COLO668 (cell line): ENCODE results near the gene ODF2.
"Not testable (repeated sequence)": the region's sequence is repeated elsewhere in the genome, so short reads cannot be mapped to it uniquely, and the experiment has no call there.

Experiments
- DNase-seq: peaks from one replicate; lab custom pipeline; 2025; ENCODE audit not compliant: unreplicated experiment; lab: John Stamatoyannopoulos, UW

The ODF2 gene

DNA sequence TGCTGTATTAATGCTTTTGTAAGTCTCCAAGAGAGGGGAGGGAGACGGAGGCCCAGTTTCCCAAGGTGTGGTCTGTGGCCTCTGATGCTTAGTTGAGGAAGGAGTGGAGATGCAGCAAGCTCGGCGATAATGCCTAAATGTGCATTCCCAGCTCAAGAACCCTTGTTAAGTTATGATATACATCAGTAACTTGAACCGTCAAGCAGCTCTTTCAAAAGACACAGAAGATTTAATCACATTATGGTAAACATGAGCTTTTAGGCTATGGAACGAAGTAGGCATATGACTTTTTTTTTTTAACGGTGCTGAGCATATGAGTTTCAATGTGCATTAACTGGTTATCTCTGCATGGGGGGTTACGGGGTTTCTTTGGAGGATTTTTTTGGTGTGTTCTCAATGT lies 26.4 kb downstream of the ODF2 start:
- DNase-seq, result no peak

DNA sequence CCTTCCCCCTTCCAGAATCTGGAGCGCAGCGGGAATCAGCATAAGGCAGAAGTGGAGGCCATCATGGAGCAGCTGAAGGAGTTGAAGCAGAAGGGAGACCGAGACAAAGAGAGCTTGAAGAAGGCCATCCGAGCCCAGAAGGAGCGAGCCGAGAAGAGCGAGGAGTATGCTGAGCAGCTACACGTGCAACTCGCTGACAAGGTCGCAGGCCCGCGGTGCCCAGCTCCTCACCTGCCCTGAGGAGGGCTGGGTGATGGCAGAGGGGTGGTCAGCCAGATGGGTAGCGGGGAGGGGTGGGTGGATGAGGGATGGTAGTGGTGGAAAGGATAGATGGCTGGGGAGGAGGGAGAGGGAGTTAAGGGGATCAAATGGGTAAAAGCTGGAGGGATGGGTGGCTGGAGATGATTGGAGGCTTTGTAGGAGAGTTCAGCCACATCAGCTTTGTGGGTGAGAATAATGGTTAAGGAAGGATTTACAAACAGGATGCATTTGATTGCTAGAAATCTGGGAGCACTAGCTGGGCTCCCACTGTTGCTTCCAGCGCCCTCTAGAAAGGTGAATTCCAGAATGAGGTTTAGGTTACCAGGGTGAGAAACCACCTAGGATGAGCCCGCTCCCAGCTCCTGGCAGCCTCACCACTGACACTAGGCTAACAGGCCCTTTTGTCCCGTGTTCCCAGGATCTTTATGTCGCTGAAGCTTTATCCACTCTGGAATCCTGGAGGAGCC lies 29.0 kb downstream of the ODF2 start:
- no peak for DNase-seq

DNA sequence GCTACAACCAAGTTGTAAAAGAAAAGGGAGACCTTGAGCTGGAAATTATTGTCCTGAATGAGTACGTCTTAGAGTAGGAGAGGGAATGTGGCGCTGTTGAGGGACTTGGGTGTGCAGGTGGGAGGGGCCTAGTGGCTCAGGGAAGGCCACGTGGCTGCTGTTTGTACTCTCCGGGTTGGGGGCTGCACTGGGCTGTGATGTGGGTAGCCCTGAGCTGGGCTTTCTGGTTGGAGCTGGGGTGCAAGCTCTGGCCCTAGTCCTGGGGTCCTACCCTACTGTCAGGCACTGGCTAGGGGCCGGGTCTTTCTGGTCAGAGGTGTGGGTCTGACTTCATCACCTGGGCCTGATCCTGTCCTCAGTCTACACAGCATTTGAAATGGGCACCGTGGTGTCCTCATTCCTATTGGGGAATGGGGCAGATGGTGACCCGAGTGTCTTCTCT lies 29.6 kb downstream of the ODF2 start:
- no peak for DNase-seq

DNA sequence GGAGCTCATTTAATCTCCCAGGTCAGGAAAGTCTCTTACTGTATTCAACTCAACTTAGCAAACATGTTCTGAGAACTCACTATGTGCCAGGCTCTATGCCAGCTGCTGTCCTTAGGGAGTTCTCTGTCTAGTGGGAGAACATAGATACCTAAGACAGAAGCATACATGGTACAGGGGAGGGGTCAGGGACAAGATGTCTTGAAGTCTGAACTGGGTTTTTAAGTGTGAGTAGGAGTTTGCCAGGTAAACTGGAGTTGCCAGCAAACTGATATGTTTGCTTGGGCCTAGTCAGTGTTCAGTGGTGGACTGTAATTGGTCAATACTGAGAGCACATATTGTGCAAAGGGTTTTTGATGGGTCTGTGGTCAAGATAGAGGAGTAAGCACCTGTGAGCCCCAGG lies 30.4 kb downstream of the ODF2 start:
- no peak for DNase-seq

DNA sequence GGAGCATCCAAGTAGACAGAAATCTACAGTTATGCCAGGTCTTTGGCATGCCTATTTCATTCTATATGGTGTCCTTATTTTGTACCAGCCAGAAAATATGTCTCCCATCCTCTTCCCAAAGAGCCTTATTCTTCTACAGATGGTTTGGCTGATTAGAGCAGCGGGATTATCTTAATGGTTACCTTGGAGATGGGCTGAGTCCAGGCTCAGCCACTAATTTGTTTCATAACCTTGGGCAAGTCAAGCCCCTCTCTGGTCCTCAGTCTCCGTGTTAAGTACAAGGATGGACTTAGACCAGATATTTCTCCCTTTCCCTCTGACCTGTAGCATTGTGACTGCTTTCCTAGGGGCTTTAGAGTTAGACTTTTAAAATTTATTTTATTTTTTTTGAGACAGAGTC lies 37.6 kb downstream of the ODF2 start:
- no peak for DNase-seq

DNA sequence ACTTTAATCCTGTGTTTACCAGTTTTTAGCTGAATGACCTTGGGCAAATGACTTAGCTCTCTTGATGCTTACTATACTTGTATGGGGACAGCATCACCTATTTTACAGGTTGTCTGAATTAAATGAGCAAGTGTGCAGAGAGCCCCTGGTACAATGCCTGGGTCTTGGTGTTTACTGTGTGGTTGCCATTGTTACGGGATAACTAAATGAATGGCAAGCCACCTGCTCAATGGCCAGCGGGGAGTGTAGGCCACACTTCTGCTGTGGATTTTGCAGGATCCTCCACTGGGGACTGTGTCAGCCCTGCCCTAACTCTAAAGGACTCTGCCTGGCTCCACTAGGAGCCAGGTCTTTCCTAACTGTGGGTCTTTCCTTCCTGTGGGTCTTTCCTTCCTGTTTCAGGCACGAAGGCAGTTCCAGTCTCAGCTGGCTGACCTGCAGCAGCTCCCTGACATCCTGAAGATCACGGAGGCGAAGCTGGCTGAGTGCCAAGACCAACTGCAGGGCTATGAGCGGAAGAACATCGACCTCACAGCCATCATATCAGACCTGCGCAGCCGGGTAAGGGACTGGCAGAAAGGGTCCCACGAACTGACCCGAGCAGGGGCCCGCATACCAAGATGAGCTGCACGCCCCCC lies 38.4 kb downstream of the ODF2 start:
- peak; percentile 92 for DNase-seq

DNA sequence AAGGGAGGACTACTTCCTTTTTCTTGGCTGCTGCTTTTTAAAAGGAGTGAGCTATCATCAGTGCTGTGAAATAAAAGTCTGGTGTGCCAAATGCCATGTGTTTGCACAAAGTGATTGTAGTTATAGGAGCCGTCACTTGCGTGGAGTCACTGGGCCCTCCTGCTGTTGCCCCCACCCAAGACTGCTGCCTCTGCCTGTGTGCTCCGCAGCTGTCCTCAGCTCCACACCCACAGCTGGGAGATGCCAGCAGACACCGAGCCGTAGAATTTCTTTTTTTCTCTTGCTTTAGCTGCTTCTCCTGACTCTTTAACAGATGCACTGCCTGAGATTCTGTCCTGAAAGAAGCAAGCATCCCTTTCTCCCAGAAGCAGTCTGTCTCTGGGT lies 38.9 kb downstream of the ODF2 start:
- no peak for DNase-seq

DNA sequence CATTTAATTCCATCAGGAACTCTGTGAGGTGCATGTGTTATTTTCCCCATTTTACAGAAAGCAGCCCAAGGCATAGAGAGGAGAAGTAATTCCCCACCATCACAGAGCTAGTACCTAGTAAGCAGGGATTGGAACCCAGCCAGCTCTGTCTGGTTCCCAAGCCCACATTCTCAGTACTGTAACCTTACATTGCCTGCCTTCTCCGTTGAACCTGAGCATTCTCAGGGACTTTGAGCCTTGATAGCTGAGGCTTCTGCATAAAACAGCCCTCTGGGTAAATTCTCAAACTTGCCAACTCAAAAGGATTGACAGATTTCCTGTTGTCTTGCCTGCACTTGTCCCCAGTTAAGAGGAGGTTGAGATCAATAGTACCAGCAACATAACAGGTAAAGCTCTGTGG lies 39.5 kb downstream of the ODF2 start:
- DNase-seq, result no peak

DNA sequence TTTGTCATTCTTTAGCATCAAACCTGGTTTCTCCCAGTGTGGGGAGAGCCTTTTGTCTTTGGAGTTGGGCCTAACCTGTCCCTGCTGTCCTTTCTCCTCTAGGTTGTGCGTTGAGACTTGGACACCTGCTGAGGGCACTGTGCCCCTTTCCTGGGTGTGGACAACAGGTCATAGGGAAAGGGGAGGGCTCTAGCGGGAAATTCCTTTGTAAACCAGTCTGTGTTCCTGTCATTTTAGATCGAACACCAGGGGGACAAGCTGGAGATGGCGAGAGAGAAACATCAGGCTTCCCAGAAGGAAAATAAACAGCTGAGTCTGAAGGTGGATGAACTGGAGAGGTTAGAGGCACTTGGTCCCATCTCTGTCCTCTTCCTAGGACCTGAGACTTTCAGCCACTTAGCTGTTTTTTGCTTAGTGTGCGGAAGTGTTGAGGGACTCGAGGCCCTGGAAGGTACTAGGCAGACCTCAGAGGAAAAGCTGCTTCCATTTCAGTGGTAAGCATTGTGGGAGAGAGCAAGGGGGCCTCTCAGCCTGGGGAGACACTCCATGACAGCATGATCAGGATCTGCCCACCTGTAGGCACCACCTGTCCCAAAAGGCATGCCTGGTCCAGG lies 40.1 kb downstream of the ODF2 start:
- no peak for DNase-seq

DNA sequence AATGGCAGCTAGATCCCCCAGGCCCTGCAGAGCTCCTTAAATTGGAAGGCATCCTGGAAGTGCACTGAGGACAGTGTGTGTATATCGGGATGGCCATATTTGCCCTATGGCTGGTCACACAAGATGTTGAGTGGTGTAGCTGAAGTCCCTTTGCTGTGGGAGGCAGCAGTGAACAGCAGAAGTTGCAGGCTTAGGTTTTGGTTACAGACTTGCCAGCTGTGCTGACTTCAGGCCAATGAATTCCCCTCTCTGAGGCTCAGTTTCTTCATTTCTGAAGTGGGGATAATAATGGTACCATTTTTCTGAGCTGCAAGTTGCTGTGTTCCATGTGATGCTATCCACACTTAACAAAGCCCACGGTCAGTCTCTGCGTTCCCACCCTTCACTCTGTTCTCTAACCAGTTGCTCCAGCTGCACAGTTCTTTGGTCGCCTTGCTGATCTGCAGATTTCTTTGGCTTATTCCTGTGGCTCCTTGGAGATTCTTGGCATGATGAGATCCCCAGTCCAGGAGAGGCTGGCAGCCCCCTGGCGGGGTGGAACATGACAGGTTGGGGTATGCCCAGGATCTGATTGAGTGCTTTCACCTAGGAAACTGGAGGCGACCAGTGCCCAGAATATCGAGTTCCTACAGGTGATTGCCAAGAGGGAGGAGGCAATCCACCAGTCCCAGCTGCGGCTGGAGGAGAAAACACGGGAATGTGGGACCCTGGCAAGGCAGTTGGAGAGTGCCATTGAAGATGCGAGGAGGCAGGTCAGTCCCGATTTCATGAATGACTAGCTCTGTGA lies 42.2 kb downstream of the ODF2 start:
- no peak for DNase-seq

DNA sequence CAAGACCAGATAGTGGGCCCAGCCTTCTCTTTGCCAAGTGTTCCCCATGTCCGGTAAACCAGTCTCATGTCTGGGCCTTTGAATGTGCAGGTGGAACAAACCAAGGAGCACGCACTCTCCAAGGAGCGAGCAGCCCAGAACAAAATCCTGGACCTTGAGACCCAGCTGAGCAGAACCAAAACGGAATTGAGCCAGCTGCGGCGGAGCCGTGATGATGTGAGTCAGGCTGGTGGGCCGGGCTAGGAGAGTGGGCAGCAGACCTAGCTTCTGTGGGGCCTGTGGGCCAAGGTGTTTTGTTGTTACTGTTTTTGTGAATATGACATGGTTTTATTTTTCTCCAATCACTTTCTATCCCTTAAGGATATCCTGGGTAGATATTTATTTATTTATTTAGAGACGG lies 43.1 kb downstream of the ODF2 start:
- no peak for DNase-seq

DNA sequence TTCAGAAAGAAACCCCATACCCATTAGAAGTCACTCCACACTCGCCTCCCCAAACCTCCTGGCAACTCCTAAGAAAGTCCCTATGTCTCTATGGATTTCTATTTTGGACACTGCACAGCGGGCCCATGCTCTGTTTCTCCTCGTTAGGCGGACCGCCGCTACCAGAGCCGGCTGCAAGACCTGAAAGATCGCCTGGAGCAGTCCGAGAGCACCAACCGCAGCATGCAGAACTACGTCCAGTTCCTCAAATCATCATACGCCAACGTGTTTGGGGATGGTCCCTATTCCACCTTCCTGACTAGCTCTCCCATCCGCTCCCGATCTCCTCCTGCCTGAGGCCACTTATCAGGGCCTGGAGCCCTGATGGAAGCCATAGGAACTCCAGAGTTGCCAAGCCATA lies 44.1 kb downstream of the ODF2 start:
- no peak for DNase-seq

DNA sequence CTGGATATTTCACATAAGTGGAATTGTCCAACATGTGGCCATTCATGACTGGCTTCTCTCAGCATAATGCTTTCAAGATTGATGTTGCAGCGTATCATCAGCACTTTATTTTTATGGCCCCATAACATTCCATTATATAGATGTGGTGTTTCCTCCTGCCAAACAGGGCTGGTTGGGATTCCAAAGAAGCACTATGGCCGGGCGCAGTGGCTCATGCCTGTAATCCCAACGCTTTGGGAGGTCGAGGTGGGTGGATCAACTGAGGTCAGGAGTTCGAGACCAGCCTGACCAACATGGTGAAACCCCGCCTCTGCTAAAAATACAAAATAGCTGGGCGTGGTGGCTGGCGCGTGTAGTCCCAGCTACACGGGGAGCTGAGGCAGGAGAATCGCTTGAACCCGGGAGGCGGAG lies 47.6 kb downstream of the ODF2 start:
- not testable (repeated sequence) for DNase-seq

DNA sequence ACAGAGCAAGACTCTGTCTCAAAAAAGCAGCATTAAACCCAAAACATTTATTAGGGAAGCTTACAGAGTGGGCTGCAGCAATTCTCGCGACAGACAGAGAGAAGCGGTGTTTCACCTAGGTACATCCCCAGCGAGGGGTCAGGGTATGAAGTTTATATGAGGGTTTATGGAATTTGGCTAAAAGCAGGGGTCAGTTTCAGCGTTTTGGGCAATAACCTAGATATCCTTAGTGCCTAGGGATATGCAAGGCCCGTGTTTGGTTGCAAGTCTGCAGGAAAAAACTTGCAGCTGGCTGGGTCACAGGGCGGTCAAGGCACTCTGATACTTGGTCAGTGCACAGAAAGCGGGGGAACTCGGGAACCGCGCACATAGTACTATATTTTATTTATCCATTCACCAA lies 48.1 kb downstream of the ODF2 start:
- DNase-seq, result peak; percentile 4

DNA sequence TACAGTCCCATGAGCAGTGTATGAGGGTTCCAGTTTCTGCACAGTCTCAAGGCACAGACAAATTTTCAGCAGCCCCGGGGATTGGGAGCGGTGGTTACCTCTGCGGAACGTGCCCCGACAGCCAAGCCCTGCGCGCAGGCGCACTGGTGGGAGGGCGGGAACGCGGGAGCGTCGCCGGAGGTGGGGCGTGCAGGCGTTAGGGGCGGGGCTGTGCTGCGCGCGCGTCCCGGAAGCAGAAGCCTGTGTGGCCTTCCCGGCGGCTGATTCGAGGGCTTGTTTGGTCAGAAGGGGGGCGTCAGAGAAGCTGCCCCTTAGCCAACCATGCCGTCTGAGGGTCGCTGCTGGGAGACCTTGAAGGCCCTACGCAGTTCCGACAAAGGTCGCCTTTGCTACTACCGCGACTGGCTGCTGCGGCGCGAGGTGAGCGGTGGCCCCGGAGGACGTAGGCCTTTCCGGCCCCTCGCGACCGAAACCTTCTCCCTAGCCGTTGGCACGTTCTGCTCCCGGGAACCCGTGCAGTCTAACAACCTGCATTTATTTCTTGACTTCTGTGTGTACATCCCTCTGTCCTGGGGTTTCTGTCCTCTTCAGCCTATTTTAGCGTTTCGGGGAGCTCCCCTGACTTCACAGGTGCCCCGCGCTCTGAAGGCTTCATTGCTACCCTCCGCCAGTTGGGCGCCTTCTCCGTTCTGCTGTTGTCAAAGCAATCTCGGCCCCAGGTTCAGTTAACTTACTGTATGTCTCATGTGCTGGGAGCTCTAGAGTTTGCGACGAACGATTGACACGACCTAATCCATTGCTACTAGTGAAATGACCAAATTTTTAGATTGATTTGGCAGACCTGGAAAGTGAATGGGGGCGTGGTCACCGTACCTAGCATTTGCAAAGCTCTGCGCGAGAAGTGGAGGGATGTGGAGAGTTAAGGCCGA lies 48.9 kb downstream of the ODF2 start, which contains the start of gene GLE1:
TSS of gene GLE1 (plus strand) at position 235 of the 929 bp plus-strand sequence. CDS start at position 322, 87 bp downstream.
- DNase-seq, result peak; percentile 96

DNA sequence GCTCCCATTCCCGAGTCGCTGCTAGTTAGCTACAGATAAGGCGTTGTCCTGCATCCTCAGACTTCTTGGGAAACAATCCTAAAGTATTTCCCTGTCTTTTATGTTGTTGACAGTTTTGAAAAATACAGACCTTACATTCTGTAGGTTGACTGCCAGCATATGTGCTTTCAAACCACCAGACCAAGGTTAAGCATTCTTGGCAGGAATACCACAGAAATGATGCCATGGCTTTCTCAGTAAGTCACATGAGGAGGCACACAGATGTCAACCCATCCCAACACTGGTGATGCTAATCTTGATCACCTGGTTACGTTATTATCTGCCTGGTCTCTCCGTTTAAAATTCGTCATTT lies 49.6 kb downstream of the ODF2 start:
- DNase-seq, result no peak

DNA sequence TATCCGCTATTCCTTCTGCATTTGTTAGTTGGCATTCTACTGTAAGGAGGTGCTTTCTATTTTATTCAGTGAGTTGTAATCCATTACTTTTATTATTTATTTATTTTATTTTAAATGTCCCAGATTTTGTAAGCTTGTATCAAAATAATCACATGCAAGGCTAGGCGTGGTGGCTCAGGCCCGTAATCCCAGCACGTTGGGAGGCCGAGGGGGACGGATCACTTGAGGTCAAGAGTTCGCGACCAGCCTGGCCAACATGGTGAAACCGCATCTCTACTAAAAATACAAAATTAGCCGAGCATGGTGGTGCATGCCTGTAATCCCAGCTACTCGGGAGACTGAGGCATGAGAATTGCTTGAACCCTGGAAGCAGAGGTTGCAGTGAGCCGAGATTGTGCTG lies 50.1 kb downstream of the ODF2 start:
- not testable (repeated sequence) for DNase-seq

DNA sequence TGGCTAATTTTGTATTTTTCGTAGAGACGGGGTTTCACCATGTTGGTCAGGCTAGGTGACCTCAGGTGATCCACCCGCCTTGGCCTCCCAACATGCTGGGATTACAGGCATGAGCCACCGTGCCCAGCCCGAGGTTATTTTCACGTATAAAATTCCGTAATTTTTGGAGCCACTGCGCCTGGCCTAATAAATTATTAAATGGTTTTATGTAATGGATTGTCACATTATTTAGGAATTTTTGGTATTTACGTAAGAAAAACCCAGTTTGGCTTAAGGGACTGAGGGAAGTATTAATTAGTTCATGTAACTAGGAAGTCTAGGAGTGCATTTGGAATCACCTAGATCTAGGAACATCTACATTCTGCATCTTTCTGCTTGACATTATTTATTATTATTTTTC lies 57.0 kb downstream of the ODF2 start:
- no peak for DNase-seq

DNA sequence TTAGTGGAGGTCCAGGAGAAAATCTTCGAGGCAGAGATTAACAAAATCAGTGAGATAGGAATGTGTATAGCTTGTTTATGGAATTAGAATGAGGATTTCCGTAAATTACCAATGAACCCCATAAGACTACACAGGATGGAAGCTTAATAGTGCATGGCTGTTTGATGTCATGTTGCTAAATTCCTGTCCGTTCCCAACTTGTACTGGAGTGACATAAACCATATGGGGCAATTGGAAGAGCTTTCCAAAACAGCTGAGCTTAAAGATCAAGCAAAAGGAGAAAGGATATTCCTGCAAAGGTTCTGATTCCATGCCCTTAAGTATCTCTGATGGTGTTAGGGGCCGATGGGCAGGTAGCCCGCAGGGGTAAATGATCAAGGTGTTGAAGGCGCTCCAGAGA lies 66.2 kb downstream of the ODF2 start:
- no peak for DNase-seq

DNA sequence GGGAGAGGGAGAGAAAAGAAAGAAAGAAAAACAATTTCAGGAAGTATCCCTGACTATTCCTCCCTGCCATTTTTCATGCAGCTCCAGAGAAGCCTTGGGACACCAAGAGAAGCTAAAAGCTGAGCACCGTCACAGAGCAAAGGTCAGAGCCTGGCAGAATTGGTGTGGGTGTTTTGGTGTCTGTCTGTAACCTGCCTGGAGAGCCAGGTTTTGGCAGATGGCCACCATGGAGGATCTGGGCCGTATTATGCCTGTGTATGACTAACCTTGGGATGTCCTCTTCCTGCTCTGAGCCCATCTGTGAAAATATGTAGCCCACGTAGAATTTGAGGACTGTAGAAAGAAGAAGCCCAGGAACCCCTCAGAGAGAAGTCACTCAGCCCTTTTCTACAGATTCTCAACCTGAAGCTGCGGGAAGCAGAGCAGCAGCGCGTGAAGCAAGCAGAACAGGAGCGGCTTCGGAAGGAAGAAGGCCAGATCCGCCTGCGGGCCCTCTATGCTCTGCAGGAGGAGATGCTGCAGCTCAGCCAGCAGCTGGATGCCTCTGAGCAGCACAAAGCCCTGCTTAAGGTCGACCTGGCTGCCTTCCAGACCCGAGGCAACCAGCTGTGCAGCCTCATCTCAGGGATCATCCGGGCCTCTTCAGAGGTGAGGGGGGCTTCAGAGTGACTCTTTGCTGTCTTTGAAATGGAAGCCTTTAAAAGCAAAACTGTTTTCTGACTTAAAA lies 67.6 kb downstream of the ODF2 start:
- DNase-seq, result no peak
